Kidney epithelial cell (primary cell): ENCODE measurements around the gene ST8SIA2. TPM values are rescaled to one million over a fixed set of nuclear protein-coding genes. Genes with fewer than 3 reads are reported as not detected.

Experiments used
- DNase-seq: peaks from one replicate; pipeline ENCODE4 v3.0.0-alpha.2; 2010; ENCODE audit warnings: low read depth
- H3K27me3 ChIP-seq: 2 replicates; pipeline ENCODE4 v1.6.0; 2011; ENCODE audit warnings: low read length; ENCODE audit not compliant: control insufficient read depth, insufficient read depth
- H3K36me3 ChIP-seq: 2 replicates; pipeline ENCODE4 v1.5.1; 2011; ENCODE audit warnings: low read length; ENCODE audit not compliant: control insufficient read depth, insufficient read depth
- H3K4me3 ChIP-seq: 2 replicates; pipeline ENCODE4 v1.5.1; 2011; ENCODE audit warnings: low read depth, mild to moderate bottlenecking, control low read depth, low read length
- CTCF ChIP-seq: IDR thresholded peaks from 2 replicates; pipeline ENCODE4 v1.5.1; 2011; ENCODE audit warnings: mild to moderate bottlenecking, moderate library complexity, low read length, control low read depth, inconsistent platforms; ENCODE audit not compliant: insufficient read depth, poor library complexity, severe bottlenecking
- total RNA-seq: library from RNA; depleted of rRNA; stranded (reverse); fragments of >200 nt; gene quantifications from 2 replicates; pipeline ENCODE4 v1.2.3, GENCODE V29; 2015

ST8SIA2 gene
- total RNA-seq, 1 donor from 2014 or later = 7.0 TPM

- Histone ChIP-seq H3K4me3 (no peak overlapping the region), H3K36me3 (no peaks in the 10 kb centered on the region), H3K27me3 (no peaks in the 10 kb centered on the region)
- peak; percentile 28 for DNase-seq
- no peak for TF ChIP-seq CTCF
These were observed 55.8 kb downstream of the ST8SIA2 start for GRCh38 chr15:92449476-92449875.

- H3K4me3 ChIP-seq = no peak overlapping the region
- peak; percentile 77 for DNase-seq
- no peak for TF ChIP-seq CTCF
- no peaks in the 10 kb centered on the region for H3K27me3 ChIP-seq
- no peaks in the 10 kb centered on the region for H3K36me3 ChIP-seq
These were observed 57.6 kb downstream of the ST8SIA2 start for GRCh38 chr15:92451225-92451825.

GRCh38 chr15:92452143-92452542 lies 58.5 kb downstream of the ST8SIA2 start:
- Histone ChIP-seq H3K4me3 (no peak overlapping the region), H3K36me3 (no peaks in the 10 kb centered on the region), H3K27me3 (no peaks in the 10 kb centered on the region)
- no peak for DNase-seq
- TF ChIP-seq CTCF = no peak

GRCh38 chr15:92453607-92454006 lies 59.9 kb downstream of the ST8SIA2 start:
- DNase-seq = no peak
- Histone ChIP-seq H3K4me3 (no peak overlapping the region), H3K36me3 (no peaks in the 10 kb centered on the region), H3K27me3 (no peaks in the 10 kb centered on the region)
- TF ChIP-seq CTCF = no peak

- TF ChIP-seq CTCF = no peak
- DNase-seq = no peak
- Histone ChIP-seq H3K4me3 (no peak overlapping the region), H3K27me3 (no peaks in the 10 kb centered on the region), H3K36me3 (no peaks in the 10 kb centered on the region)
These were observed 60.9 kb downstream of the ST8SIA2 start for GRCh38 chr15:92454555-92455105.

GRCh38 chr15:92455271-92455670 lies 61.6 kb downstream of the ST8SIA2 start:
- no peak overlapping the region for H3K4me3 ChIP-seq
- H3K27me3 ChIP-seq = no peaks in the 10 kb centered on the region
- no peak for TF ChIP-seq CTCF
- no peak for DNase-seq
- H3K36me3 ChIP-seq = no peaks in the 10 kb centered on the region
